HEK293 (cell line): Measurements from ENCODE around the gene CNTN4.

Experiments
- CTCF ChIA-PET: fragments of 350-600 bp; formaldehyde crosslinking; extraction: SDS; loops from one replicate; lab custom pipeline; 2021; ENCODE audit warnings: antibody characterized with exemption; lab: Yijun Ruan, JAX
- POLR2A ChIA-PET: fragments of 300-600 bp; formaldehyde crosslinking; extraction: SDS; loops from one replicate; lab custom pipeline; 2020; ENCODE audit warnings: antibody characterized with exemption, inconsistent platforms; lab: Yijun Ruan, JAX
- H3K27ac ChIP-seq: fragments of 200-500 bp; sonication (Bioruptor generic); 2 replicates; pipeline ENCODE4 v1.5.1; 2014; ENCODE audit warnings: low read depth, low read length, control low read depth, inconsistent platforms; ENCODE audit errors: extremely low read depth
- H3K36me3 ChIP-seq, 2 experiments: fragments of 200-500 bp in 1 of 2; sonication (Bioruptor generic) in 1 of 2; 1 replicate in 1 of 2; 2 replicates in 1 of 2; pipeline ENCODE4 v1.5.1; 2014 to 2017; ENCODE audit warnings: inconsistent platforms in 2 of 2, low read length in 2 of 2; ENCODE audit not compliant: control insufficient read depth in 2 of 2, insufficient read depth in 1 of 2
- H3K4me1 ChIP-seq: fragments of 200-500 bp; sonication (Bioruptor generic); 2 replicates; pipeline ENCODE4 v1.5.1; 2014; ENCODE audit warnings: mild to moderate bottlenecking, low read length, inconsistent platforms; ENCODE audit not compliant: control insufficient read depth, insufficient read depth
- H3K4me3 ChIP-seq: 2 replicates; pipeline ENCODE4 v1.5.1; 2011; ENCODE audit warnings: low read depth, mild to moderate bottlenecking, control low read depth, low read length, moderate library complexity
- H3K9me3 ChIP-seq: fragments of 200-500 bp; sonication (Bioruptor generic); 2 replicates; pipeline ENCODE4 v1.5.1; 2014; ENCODE audit warnings: low read depth, low read length, inconsistent platforms; ENCODE audit not compliant: control insufficient read depth, insufficient read depth
- BCL6B ChIP-seq: fragments of 450-650 bp; formaldehyde crosslinking; IDR thresholded peaks from 2 replicates; pipeline ENCODE4 v1.5.1; 2017; ENCODE audit warnings: missing biosample characterization, missing genetic modification characterization
- GLIS1 ChIP-seq: fragments of 450-650 bp; formaldehyde crosslinking; IDR thresholded peaks from 2 replicates; pipeline ENCODE4 v1.5.1; 2016; ENCODE audit warnings: missing biosample characterization, missing genetic modification characterization
- KLF7 ChIP-seq: fragments of 450-650 bp; formaldehyde crosslinking; IDR thresholded peaks from 2 replicates; pipeline ENCODE4 v1.5.1; 2016; ENCODE audit warnings: missing biosample characterization, missing genetic modification characterization, borderline replicate concordance
- OSR2 ChIP-seq: fragments of 450-650 bp; formaldehyde crosslinking; IDR thresholded peaks from 2 replicates; pipeline ENCODE4 v1.5.1; 2016; ENCODE audit warnings: missing biosample characterization, missing genetic modification characterization
- PRDM1 ChIP-seq: fragments of 450-650 bp; formaldehyde crosslinking; IDR thresholded peaks from 2 replicates; pipeline ENCODE4; 2016; ENCODE audit warnings: missing biosample characterization, missing genetic modification characterization
- PRDM10 ChIP-seq: fragments of 450-650 bp; formaldehyde crosslinking; IDR thresholded peaks from 2 replicates; pipeline ENCODE4 v1.5.1; 2016; ENCODE audit warnings: missing biosample characterization, missing genetic modification characterization
- PRDM6 ChIP-seq: fragments of 450-650 bp; formaldehyde crosslinking; IDR thresholded peaks from 2 replicates; pipeline ENCODE4 v1.5.1; 2017; ENCODE audit warnings: missing biosample characterization, missing genetic modification characterization
- REPIN1 ChIP-seq: fragments of 450-650 bp; formaldehyde crosslinking; IDR thresholded peaks from 2 replicates; pipeline ENCODE4 v1.5.1; 2017; ENCODE audit warnings: missing biosample characterization, missing genetic modification characterization, low read depth
- TCF7L2 ChIP-seq: IDR thresholded peaks from 2 replicates; pipeline ENCODE4 v1.6.1; 2011; ENCODE audit warnings: low read depth, mild to moderate bottlenecking, inconsistent platforms, low read length, moderate library complexity, borderline replicate concordance
- TRIM28 ChIP-seq: IDR thresholded peaks from 2 replicates; pipeline ENCODE4 v1.6.1; 2011; ENCODE audit warnings: low read length, control low read depth, borderline replicate concordance
- ZBTB1 ChIP-seq: fragments of 450-650 bp; formaldehyde crosslinking; IDR thresholded peaks from 2 replicates; pipeline ENCODE4 v1.5.1; 2016; ENCODE audit warnings: missing biosample characterization, missing genetic modification characterization
- ZBTB21 ChIP-seq: fragments of 450-650 bp; formaldehyde crosslinking; IDR thresholded peaks from 2 replicates; pipeline ENCODE4 v1.5.1; 2017; ENCODE audit warnings: missing biosample characterization, missing genetic modification characterization
- ZNF10 ChIP-seq: fragments of 450-650 bp; formaldehyde crosslinking; IDR thresholded peaks from 2 replicates; pipeline ENCODE4 v1.5.1; 2017; ENCODE audit warnings: missing biosample characterization, missing genetic modification characterization
- ZNF169 ChIP-seq: fragments of 450-650 bp; formaldehyde crosslinking; IDR thresholded peaks from 2 replicates; pipeline ENCODE4 v1.5.1; 2016; ENCODE audit warnings: missing biosample characterization, missing genetic modification characterization
- ZNF26 ChIP-seq: fragments of 450-650 bp; formaldehyde crosslinking; IDR thresholded peaks from 2 replicates; pipeline ENCODE4 v1.5.1; 2016; ENCODE audit warnings: missing biosample characterization, missing genetic modification characterization
- ZNF324 ChIP-seq: fragments of 450-650 bp; formaldehyde crosslinking; IDR thresholded peaks from 2 replicates; pipeline ENCODE4 v1.5.1; 2016; ENCODE audit warnings: missing biosample characterization, missing genetic modification characterization
- ZNF350 ChIP-seq: fragments of 450-650 bp; formaldehyde crosslinking; IDR thresholded peaks from 2 replicates; pipeline ENCODE4 v1.5.0; 2017; ENCODE audit warnings: missing biosample characterization, mild to moderate bottlenecking, missing genetic modification characterization
- ZNF394 ChIP-seq: fragments of 450-650 bp; formaldehyde crosslinking; IDR thresholded peaks from 2 replicates; pipeline ENCODE4 v1.5.1; 2016; ENCODE audit warnings: missing biosample characterization, missing genetic modification characterization, mild to moderate bottlenecking, moderate library complexity, borderline replicate concordance
- ZNF426 ChIP-seq: fragments of 450-650 bp; formaldehyde crosslinking; IDR thresholded peaks from 2 replicates; pipeline ENCODE4 v1.5.1; 2017; ENCODE audit warnings: missing biosample characterization, missing genetic modification characterization, mild to moderate bottlenecking, inconsistent platforms, moderate library complexity
- ZNF558 ChIP-seq: fragments of 450-650 bp; formaldehyde crosslinking; IDR thresholded peaks from 2 replicates; pipeline ENCODE4 v1.5.1; 2016; ENCODE audit warnings: missing biosample characterization, missing genetic modification characterization
- ZNF704 ChIP-seq: fragments of 450-650 bp; formaldehyde crosslinking; IDR thresholded peaks from 2 replicates; pipeline ENCODE4 v1.5.1; 2016; ENCODE audit warnings: missing biosample characterization, missing genetic modification characterization
- ZNF707 ChIP-seq: fragments of 450-650 bp; formaldehyde crosslinking; IDR thresholded peaks from 2 replicates; pipeline ENCODE4 v1.5.1; 2016; ENCODE audit warnings: missing biosample characterization, missing genetic modification characterization
- ZNF76 ChIP-seq: fragments of 450-650 bp; formaldehyde crosslinking; IDR thresholded peaks from 2 replicates; pipeline ENCODE4; 2016; ENCODE audit warnings: low read depth, missing biosample characterization, missing genetic modification characterization, borderline replicate concordance
- ZSCAN30 ChIP-seq: fragments of 450-650 bp; IDR thresholded peaks from 2 replicates; pipeline ENCODE4 v1.5.1; 2018; ENCODE audit warnings: missing biosample characterization, mild to moderate bottlenecking, missing genetic modification characterization, moderate library complexity

CNTN4 gene

GRCh38 chr3:2923390-2923789 lies 824.7 kb downstream of the CNTN4 start:
- Histone ChIP-seq H3K9me3 (no peaks in the 10 kb centered on the region), H3K4me1 (no peaks in the 10 kb centered on the region), H3K4me3 (no peak overlapping the region), H3K36me3 (no peaks in the 10 kb centered on the region), H3K27ac (no peak overlapping the region)
- POLR2A ChIA-PET: no interaction called here
- CTCF ChIA-PET: interaction anchor here (0.7 to 2.2 kb wide), 2 partner anchors 85 to 233 kb away, joined by 3 to 6 read pairs; no protein-coding TSS in a partner anchor
- TF ChIP-seq REPIN1 (no peak), ZNF394 (no peak), ZNF558 (tag by site-specific recombination) (no peak), ZNF426 (tag by site-specific recombination) (no peak), OSR2 (tag by site-specific recombination) (no peak), ZNF350 (tag by site-specific recombination) (no peak), ZNF704 (tag by site-specific recombination) (no peak), ZSCAN30 (tag by site-specific recombination) (no peak), TRIM28 (no peak), PRDM6 (tag by site-specific recombination) (no peak), ZNF10 (tag by site-specific recombination) (no peak), ZNF76 (tag by site-specific recombination) (no peak)

GRCh38 chr3:2927259-2927658 lies 828.6 kb downstream of the CNTN4 start:
- Histone ChIP-seq H3K36me3 (no peaks in the 10 kb centered on the region), H3K27ac (no peak overlapping the region), H3K4me3 (no peak overlapping the region), H3K9me3 (no peaks in the 10 kb centered on the region)
- ChIA-PET CTCF (interaction anchor here (0.9 kb wide), 1 partner anchor 162 kb away, joined by 4 read pairs; no protein-coding TSS in a partner anchor), POLR2A (no interaction called here)
- TF ChIP-seq ZBTB1: no peak
- TF ChIP-seq ZNF26 (tag by site-specific recombination): no peak
- no peak for TF ChIP-seq ZNF707
- TF ChIP-seq ZNF324 (tag by site-specific recombination): no peak
- TF ChIP-seq TCF7L2: no peak
- no peak for TF ChIP-seq KLF7 (tag by site-specific recombination)
- no peak for TF ChIP-seq GLIS1
- no peak for TF ChIP-seq BCL6B (tag by site-specific recombination)
- no peak for TF ChIP-seq PRDM1
- TF ChIP-seq PRDM10: no peak
- TF ChIP-seq ZBTB21 (tag by site-specific recombination): no peak
- no peak for TF ChIP-seq ZNF169
- TF ChIP-seq, all 188 proteins: peak for 0
- no peaks in the 10 kb centered on the region for H3K4me1 ChIP-seq
